NCI-H82 treated with DMSO at 0.1 percent for 48 hours (cell line): ENCODE results near the gene AAK1.
"Not testable (repeated sequence)": the region's sequence is repeated elsewhere in the genome, so short reads cannot be mapped to it uniquely, and the experiment has no call there.

Experiments used
- DNase-seq: peaks from one replicate; lab custom pipeline; 2025; ENCODE audit not compliant: unreplicated experiment; lab: John Stamatoyannopoulos, UW

AAK1 gene

GRCh38 chr2:69643602-69644505 lies at the start of gene AAK1:
TSS of gene AAK1 (minus strand) at chr2:69643739. CDS start at chr2:69643040, 699 bp downstream.
- peak; percentile 67 for DNase-seq

GRCh38 chr2:69692424-69692823 lies 48.9 kb upstream of the AAK1 start:
- no peak for DNase-seq

GRCh38 chr2:69689969-69690368 lies 46.4 kb upstream of the AAK1 start:
- DNase-seq: no peak

GRCh38 chr2:69689466-69689865 lies 45.9 kb upstream of the AAK1 start:
- no peak for DNase-seq

GRCh38 chr2:69687971-69688611 lies 44.6 kb upstream of the AAK1 start:
- no peak for DNase-seq

GRCh38 chr2:69686813-69687212 lies 43.3 kb upstream of the AAK1 start:
- peak; percentile 6 for DNase-seq

- DNase-seq: no peak
Observed at GRCh38 chr2:69685321-69686048, 41.9 kb upstream of the AAK1 start.

- no peak for DNase-seq
Observed at GRCh38 chr2:69683170-69683971, 39.8 kb upstream of the AAK1 start.

- no peak for DNase-seq
Observed at GRCh38 chr2:69682525-69682924, 39.0 kb upstream of the AAK1 start.

GRCh38 chr2:69680001-69680675 lies 36.6 kb upstream of the AAK1 start:
- no peak for DNase-seq

GRCh38 chr2:69677914-69678313 lies 34.4 kb upstream of the AAK1 start:
- no peak for DNase-seq

- DNase-seq: no peak
Observed at GRCh38 chr2:69676146-69676545, 32.6 kb upstream of the AAK1 start.

GRCh38 chr2:69674316-69674670 lies 30.8 kb upstream of the AAK1 start:
- no peak for DNase-seq

- DNase-seq: not testable (repeated sequence)
Observed at GRCh38 chr2:69673098-69673497, 29.6 kb upstream of the AAK1 start.

GRCh38 chr2:69669666-69670065 lies 26.1 kb upstream of the AAK1 start:
- DNase-seq: no peak

GRCh38 chr2:69668598-69668997 lies 25.1 kb upstream of the AAK1 start:
- DNase-seq: no peak

GRCh38 chr2:69667805-69668382 lies 24.4 kb upstream of the AAK1 start:
- no peak for DNase-seq

GRCh38 chr2:69665152-69665551 lies 21.6 kb upstream of the AAK1 start:
- no peak for DNase-seq

- DNase-seq: no peak
Observed at GRCh38 chr2:69663860-69664259, 20.3 kb upstream of the AAK1 start.

GRCh38 chr2:69662547-69662946 lies 19.0 kb upstream of the AAK1 start:
- DNase-seq: not testable (repeated sequence)
